Measurements from ENCODE around the gene SPACA7.

GRCh38 chr13:112434937-112435523, 58.9 kb downstream of the SPACA7 start:
- TF ChIP-seq YY1 (IDR thresholded peaks at IDR 0.05; ENCODE audit: insufficient read depth, insufficient read length) (no peak), SUZ12 (IDR thresholded peaks at IDR 0.05; ENCODE audit: extremely low read depth, insufficient read depth, insufficient read length) (no peak), ZNF274 (IDR thresholded peaks at IDR 0.05; ENCODE audit: low read depth, low read length) (no peak)
